Breast epithelium (tissue), 3 donors: Measurements from ENCODE around the gene COL15A1.

Source experiments
- CTCF ChIP-seq, 3 donors: fragments of 450-650 bp; IDR thresholded peaks; one replicate each; pipeline ENCODE4 v1.5.1; 2016 to 2017; ENCODE audit warnings: antibody characterized with exemption in 3 of 3, mild to moderate bottlenecking in 3 of 3, moderate library complexity in 3 of 3
- POLR2A ChIP-seq: fragments of 450-650 bp; IDR thresholded peaks from one replicate; pipeline ENCODE4 v1.6.1; 2016; ENCODE audit warnings: antibody characterized with exemption, mild to moderate bottlenecking, moderate library complexity
- POLR2AphosphoS5 ChIP-seq, 3 donors: sonication (generic); formaldehyde crosslinking; IDR thresholded peaks; one replicate each; pipeline ENCODE4 v1.6.1; 2017; ENCODE audit warnings: antibody characterized with exemption in 3 of 3

- TF ChIP-seq POLR2A (no peak), CTCF (IDR thresholded peaks at IDR 0.05) (no peak), POLR2AphosphoS5 (IDR thresholded peaks at IDR 0.05) (no peak)
Observed at GRCh38 chr9:98994172-98995058, 50.7 kb downstream of the COL15A1 start.
